ENCODE measurements around the gene CPS1.
A peak's percentile ranks its signal among the peaks of the same experiment; 100 is the strongest.

The CPS1 gene

GRCh38 chr2:210617318-210617717 is 60.9 kb downstream of the CPS1 start:
- DNase-seq = no peak

- peak; percentile 1 to 7 for DNase-seq
These were observed 61.4 kb downstream of the CPS1 start for GRCh38 chr2:210617732-210618330.

- DNase-seq = no peak
These were observed 64.1 kb downstream of the CPS1 start for GRCh38 chr2:210620456-210620855.

- no peak for DNase-seq
These were observed 67.1 kb downstream of the CPS1 start for GRCh38 chr2:210623506-210623905.

GRCh38 chr2:210626849-210627248 is 70.5 kb downstream of the CPS1 start:
- no peak for DNase-seq

GRCh38 chr2:210630873-210631560 is 74.6 kb downstream of the CPS1 start:
- no peak for DNase-seq

- DNase-seq = no peak
These were observed 77.3 kb downstream of the CPS1 start for GRCh38 chr2:210633699-210634098.

GRCh38 chr2:210635257-210635656 is 78.9 kb downstream of the CPS1 start:
- DNase-seq = no peak

GRCh38 chr2:210642333-210642732 is 85.9 kb downstream of the CPS1 start:
- no peak for DNase-seq

- no peak for DNase-seq
These were observed 90.8 kb downstream of the CPS1 start for GRCh38 chr2:210647151-210647550.

- DNase-seq = no peak
These were observed 97.7 kb downstream of the CPS1 start for GRCh38 chr2:210654091-210654490.

GRCh38 chr2:210655229-210655975 is 99.0 kb downstream of the CPS1 start:
- DNase-seq = no peak

- DNase-seq = no peak
These were observed 101.5 kb downstream of the CPS1 start for GRCh38 chr2:210657874-210658273.

GRCh38 chr2:210660751-210661150 is 104.4 kb downstream of the CPS1 start:
- no peak for DNase-seq

GRCh38 chr2:210662560-210662959 is 106.2 kb downstream of the CPS1 start:
- no peak for DNase-seq

GRCh38 chr2:210663631-210664089 is 107.3 kb downstream of the CPS1 start:
- DNase-seq = no peak

- DNase-seq = no peak
These were observed 111.3 kb downstream of the CPS1 start for GRCh38 chr2:210667711-210668110.

- no peak for DNase-seq
These were observed 114.7 kb downstream of the CPS1 start for GRCh38 chr2:210671065-210671464.

GRCh38 chr2:210673117-210673516 is 116.7 kb downstream of the CPS1 start:
- no peak for DNase-seq

- DNase-seq = no peak
These were observed 119.7 kb downstream of the CPS1 start for GRCh38 chr2:210676067-210676466.

- no peak for DNase-seq
These were observed 125.1 kb downstream of the CPS1 start for GRCh38 chr2:210681491-210681890.

- DNase-seq = no peak
These were observed 130.0 kb downstream of the CPS1 start for GRCh38 chr2:210686401-210686800.

GRCh38 chr2:210687786-210688470 is 131.5 kb downstream of the CPS1 start:
- DNase-seq = no peak
